Esophagus muscularis mucosa (tissue), 3 donors: ENCODE measurements around the gene MFSD12.

Experiments used
- CTCF ChIP-seq, 3 experiments: fragments of 200-600 bp in 2 of 3; fragments of 450-650 bp in 1 of 3; sonication (generic) in 2 of 3; IDR thresholded peaks; one replicate each; pipeline ENCODE4 v1.5.1; 2017 to 2019; ENCODE audit warnings: antibody characterized with exemption in 3 of 3, mild to moderate bottlenecking in 2 of 3, moderate library complexity in 1 of 3
- POLR2A ChIP-seq: fragments of 450-650 bp; IDR thresholded peaks from one replicate; pipeline ENCODE4 v1.6.1; 2017; ENCODE audit warnings: antibody characterized with exemption, moderate library complexity, mild to moderate bottlenecking, low read depth
- POLR2AphosphoS5 ChIP-seq, 2 donors: sonication (generic); formaldehyde crosslinking; IDR thresholded peaks; one replicate each; pipeline ENCODE4 v1.6.1; 2017; ENCODE audit warnings: antibody characterized with exemption in 2 of 2

GRCh38 chr19:3570606-3571011 lies 13.2 kb upstream of the MFSD12 start:
- TF ChIP-seq CTCF (IDR thresholded peaks at IDR 0.05) (no peak), POLR2AphosphoS5 (IDR thresholded peaks at IDR 0.05) (no peak), POLR2A (no peak)
